ENCODE results near the gene TXNL4B.

The TXNL4B gene

DNA sequence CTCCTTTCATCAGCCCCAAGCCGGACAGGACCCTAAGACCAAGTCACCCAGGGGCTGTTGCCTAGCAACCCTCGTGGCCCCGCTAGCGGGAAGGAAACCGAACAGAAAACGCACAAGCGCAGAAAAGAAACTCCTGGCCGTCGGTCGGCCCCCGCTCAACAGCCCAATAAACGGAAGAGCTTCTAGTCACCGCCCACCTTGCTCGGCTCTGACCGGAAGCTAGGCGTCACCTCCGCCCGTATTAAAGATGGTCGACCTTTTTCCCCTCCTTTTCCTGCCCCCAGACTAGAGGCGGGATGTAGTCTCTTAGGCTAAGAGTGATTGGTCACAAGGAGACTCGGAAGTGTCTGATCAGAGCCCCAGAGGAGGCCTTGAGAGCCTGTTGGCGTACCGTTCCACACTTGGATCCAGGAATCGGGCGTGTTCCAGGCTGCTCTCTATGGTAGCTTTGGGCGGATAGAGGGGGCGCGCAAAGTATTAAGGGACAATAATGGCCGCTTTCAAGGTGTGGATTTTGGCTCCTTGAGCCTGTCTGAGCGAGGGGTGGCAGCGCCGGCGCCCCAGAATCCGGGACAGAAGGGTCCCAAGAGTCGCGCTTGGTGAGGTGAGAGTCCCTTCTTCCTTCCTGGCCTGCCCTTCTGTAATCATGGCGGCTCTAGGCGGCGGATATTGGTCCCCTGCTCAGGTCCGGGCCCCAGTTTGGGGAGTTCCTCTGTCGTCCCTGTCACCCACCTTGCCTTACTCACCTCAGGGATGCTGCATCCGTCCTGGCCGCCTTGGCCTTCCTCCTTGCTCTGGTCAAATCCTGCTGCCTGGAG is at the start of gene TXNL4B, which contains the start of gene DHX38:
TXNL4B (minus strand) TSS at position 173 of the 818 bp plus-strand sequence. CDS start 2,871 bp downstream, outside the sequence.
DHX38 (plus strand) TSS at position 400 of the 818 bp plus-strand sequence. CDS start 2,311 bp downstream, outside the sequence.
- DNase-seq (ENCODE audit: low read depth): peak; percentile 85

GRCh38 chr16:72142476-72142875 is 49.1 kb upstream of the TXNL4B start:
- no peak for DNase-seq (ENCODE audit: low read depth)

DNA sequence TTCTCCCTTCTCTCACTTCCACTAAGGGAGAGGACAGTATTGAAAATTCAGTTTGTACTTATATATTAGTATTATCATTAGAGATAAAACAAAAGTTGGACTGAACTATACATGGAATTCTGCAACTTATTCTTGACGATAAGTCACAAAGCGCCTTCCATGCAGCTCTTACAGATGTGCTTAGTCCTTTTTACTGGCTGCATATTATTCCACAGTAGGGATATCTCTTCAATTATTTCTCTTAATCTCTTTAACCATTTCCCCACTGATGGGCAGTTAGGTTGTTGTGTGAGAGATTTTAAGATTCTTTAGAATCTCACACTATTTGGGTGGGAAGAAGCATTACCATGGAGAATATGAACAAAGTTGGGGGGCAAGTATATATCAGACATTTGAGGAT is 46.5 kb upstream of the TXNL4B start:
- no peak for DNase-seq (ENCODE audit: low read depth)

GRCh38 chr16:72138064-72138572 is 44.7 kb upstream of the TXNL4B start:
- no peak for DNase-seq (ENCODE audit: low read depth)

- DNase-seq (ENCODE audit: low read depth): no peak
These were observed 44.1 kb upstream of the TXNL4B start for GRCh38 chr16:72137380-72138063.

DNA sequence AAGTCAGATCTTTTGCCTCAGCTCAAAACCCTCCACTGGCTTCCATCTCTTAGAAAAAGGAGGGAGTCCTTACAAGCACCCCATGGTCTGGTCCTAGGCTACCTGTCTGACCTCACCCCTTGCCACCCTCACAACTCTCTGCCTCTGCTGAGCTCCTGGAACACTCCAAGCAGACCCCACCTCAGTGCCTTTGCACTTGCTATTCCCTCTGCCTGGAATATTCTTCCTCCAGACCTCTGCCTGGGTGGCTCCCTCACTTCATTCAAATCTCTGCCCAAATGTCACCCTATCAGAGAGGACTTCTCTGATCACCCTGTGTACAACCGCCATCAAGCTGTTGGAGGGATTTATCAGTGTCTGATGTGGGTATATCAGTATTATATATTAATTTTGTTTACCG is 41.1 kb upstream of the TXNL4B start:
- no peak for DNase-seq (ENCODE audit: low read depth)

DNA sequence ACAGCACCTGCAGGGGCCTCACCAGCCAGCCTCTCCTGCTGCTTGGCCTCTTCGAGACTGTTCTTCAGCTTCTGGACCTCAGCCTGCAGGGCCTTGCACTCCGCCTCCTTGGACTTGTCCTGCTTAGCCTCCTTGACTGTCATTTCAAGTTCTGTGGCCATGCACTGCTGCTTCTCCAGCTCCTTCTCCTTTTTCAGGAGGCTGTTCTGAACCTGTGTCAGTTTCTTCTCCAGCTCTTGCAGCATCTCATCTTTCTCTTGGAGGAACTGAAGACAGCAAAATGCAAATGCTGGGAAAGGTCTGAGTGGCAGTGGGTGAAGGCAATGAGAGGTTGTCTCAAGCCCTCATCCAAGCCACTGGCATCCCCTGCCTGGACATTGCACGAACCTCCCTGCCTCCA is 39.3 kb upstream of the TXNL4B start:
- DNase-seq (ENCODE audit: low read depth): no peak

DNA sequence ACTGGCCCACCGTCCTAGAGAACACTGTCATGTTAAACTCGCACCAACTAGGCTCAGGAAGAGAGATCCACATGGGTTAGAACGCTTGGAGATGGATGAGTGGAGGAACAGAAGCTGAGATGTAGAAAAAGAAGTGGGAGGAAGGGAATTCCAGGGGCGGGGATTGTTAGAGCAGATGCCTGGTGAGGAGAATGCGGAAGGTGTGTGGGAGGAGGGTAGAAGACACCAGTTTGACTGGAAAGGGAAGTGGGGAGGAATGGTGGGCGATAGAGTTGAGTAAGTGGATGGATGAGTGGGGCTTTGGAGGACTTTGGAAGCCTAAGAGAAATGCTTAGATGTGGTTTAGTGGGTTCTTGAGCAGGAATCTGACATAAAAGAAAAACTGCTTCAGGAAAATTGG is 37.6 kb upstream of the TXNL4B start:
- DNase-seq (ENCODE audit: low read depth): no peak

- no peak for DNase-seq (ENCODE audit: low read depth)
These were observed 36.7 kb upstream of the TXNL4B start for GRCh38 chr16:72129976-72130656.

GRCh38 chr16:72128701-72129100 is 35.3 kb upstream of the TXNL4B start:
- no peak for DNase-seq (ENCODE audit: low read depth)

GRCh38 chr16:72126429-72126765 is 33.0 kb upstream of the TXNL4B start:
- no peak for DNase-seq (ENCODE audit: low read depth)

- no peak for DNase-seq (ENCODE audit: low read depth)
These were observed 32.4 kb upstream of the TXNL4B start for GRCh38 chr16:72125635-72126428.

DNA sequence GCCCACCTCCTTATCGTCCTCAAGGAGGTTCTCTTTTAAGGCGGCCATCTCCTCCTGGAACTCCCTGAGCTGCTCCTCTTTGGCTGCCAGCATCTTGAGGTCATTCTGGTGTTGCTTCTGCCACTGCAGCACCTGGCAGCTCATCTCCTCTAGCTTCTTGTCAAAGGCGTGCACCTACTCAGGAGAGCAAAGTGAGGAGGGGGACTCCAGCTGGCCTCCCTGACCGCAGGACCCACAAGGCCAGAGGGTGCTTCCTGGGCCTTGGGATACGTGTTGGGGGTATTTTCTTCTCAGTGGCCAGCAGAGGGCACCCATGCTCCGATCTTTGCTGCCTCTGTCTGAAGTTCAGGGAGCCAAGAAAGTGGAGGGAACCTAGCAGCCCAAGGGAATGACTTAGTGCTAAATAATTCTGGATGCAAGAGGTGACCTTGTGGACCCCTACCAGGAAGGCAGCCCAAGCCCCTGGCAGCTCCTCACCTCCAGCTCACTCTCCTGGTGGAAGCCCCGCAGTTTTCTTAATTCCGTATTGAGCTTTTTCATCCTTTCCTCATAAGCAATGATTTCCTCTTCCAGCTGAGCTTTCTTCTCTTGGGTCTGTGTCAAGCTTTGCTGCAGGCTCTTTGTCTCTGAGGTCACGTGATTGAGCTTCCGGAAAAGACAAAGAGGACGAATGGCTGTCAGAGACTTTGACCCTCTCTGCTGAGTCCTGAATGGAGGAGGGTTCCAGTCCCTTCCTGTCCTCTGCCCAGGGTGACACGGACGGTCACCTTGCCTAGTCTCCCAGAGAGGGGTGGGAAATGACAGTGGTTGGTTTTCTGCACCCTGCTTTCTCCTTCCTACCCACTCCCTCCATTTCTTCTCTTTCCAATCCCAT is 31.6 kb upstream of the TXNL4B start:
- peak; percentile 53 for DNase-seq (ENCODE audit: low read depth)

DNA sequence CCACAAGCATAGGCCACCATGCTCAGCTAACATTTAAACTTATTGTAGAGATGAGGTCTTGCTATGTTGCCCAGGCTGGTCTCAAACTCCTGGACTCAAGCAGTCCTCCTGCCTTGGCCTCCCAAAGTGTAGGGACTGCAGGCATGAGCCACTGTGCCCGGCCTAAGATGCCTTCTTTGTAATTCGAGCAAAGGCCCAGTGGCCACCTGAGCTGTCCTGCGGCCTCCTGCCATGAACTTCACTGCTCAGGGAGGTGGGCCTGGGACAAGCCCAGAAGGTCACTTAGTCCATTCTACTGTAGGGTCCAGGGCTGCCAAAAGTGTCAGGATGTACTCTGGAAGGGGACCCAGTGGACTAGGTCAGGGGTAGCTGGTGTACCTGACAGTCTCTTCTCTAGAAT is 30.7 kb upstream of the TXNL4B start:
- no peak for DNase-seq (ENCODE audit: low read depth)

DNA sequence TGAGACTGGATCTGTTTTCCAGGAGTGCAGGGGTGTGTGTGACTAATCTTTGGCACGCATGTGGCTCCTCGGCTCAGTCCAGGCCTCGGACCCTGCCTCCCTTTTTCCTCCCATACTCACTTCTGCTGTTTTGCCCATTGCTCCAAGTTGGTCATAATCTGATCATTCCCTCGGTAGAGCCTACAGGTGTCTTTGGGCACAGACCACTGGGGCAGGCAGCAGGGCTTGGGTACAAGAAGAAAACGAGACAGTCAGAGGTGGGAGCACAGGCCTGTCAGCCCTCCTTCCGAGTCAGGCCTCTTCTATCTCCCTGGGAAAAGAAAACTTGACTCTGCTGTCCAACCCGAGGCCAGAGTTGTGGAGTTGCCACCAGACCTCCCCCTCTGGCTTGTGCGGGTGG is 30.0 kb upstream of the TXNL4B start:
- no peak for DNase-seq (ENCODE audit: low read depth)

- no peak for DNase-seq (ENCODE audit: low read depth)
These were observed 29.5 kb upstream of the TXNL4B start for GRCh38 chr16:72122916-72123315.

GRCh38 chr16:72122308-72122707 is 28.9 kb upstream of the TXNL4B start:
- DNase-seq (ENCODE audit: low read depth): no peak

DNA sequence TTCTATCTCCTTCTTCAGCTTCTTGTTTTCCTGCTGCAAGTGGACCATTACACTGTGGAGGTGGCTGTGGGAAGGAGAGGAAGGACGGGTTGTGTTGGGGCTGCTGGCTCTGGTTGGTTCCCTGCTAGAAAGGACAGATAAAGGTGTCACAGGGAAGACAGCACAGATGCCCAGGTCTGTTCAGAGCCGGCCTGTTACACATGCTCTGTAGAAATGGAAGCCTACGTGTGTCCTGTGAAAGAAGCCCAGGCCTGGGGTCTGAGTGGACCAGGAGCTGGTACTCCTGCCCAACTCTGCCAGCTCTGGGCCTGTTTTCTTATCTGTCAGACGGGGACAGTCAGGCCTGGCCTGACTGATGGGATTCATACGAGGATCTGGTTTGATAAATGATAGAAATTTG is 26.6 kb upstream of the TXNL4B start:
- DNase-seq (ENCODE audit: low read depth): no peak

DNA sequence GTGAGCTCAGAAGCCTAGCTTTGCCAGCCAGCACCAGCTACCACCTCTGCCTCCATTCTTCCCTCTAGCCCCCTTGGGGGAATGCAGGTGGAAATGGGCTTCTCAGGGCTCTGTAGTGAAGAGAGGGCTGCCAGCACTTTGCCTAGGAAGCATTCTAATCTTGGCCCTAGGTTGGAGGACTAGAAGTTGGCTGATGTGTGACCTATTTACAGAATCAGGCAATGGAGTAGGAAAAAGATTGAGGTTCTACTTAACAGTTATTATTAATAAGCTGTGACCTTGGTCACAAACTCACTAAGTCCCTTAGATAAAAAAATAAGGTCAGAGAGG is 20.2 kb upstream of the TXNL4B start:
- no peak for DNase-seq (ENCODE audit: low read depth)

- no peak for DNase-seq (ENCODE audit: low read depth)
These were observed 19.6 kb upstream of the TXNL4B start for GRCh38 chr16:72112906-72113615.

- DNase-seq (ENCODE audit: low read depth): no peak
These were observed 19.0 kb upstream of the TXNL4B start for GRCh38 chr16:72112452-72112792.
